Lung (tissue), 12 donors: ENCODE data around the gene MGAT1. TPM values are rescaled to one million over a fixed set of nuclear protein-coding genes. Genes with fewer than 3 reads are reported as not detected.

Experiments used
- ATAC-seq: fragments of 200-7000 bp; cut with Tn5 transposase; one replicate; pipeline ENCODE4 v1.9.1; 2020; ENCODE audit warnings: moderate number of reproducible peaks; ENCODE audit not compliant: insufficient read depth, low FRiP score
- DNase-seq, 3 donors: peaks; one replicate each; pipeline ENCODE4 v3.0.0-alpha.2; 2013 to 2017
- H3K27ac ChIP-seq, 2 donors: one replicate each; pipeline ENCODE4 v1.5.1; 2013; ENCODE audit warnings: mild to moderate bottlenecking in 2 of 2, moderate library complexity in 2 of 2, control low read depth in 1 of 2, inconsistent platforms in 1 of 2, low read depth in 1 of 2, low read length in 1 of 2
- H3K27me3 ChIP-seq, 3 donors: one replicate each; pipeline ENCODE4 v1.5.1; 2013; ENCODE audit warnings: low read length in 2 of 3; ENCODE audit not compliant: control insufficient read depth in 3 of 3, insufficient read depth in 3 of 3
- H3K36me3 ChIP-seq, 4 donors: one replicate each; pipeline ENCODE4 v1.5.1; 2013; ENCODE audit warnings: low read length in 4 of 4, mild to moderate bottlenecking in 1 of 4, moderate library complexity in 1 of 4; ENCODE audit not compliant: control insufficient read depth in 4 of 4, insufficient read depth in 4 of 4
- H3K4me1 ChIP-seq, 5 donors: one replicate each; pipeline ENCODE4 v1.5.1; 2013; ENCODE audit warnings: low read length in 5 of 5, mild to moderate bottlenecking in 2 of 5, moderate library complexity in 1 of 5; ENCODE audit not compliant: control insufficient read depth in 5 of 5, insufficient read depth in 5 of 5
- H3K4me3 ChIP-seq: one replicate; pipeline ENCODE4 v1.5.1; 2013; ENCODE audit warnings: mild to moderate bottlenecking, control low read depth, moderate library complexity
- H3K9ac ChIP-seq, 2 donors: one replicate each; pipeline ENCODE4 v1.5.1; 2013; ENCODE audit warnings: low read length in 2 of 2, control low read depth in 1 of 2; ENCODE audit not compliant: insufficient read depth in 1 of 2
- H3K9me3 ChIP-seq, 4 donors: one replicate each; pipeline ENCODE4 v1.5.1; 2013; ENCODE audit warnings: low read length in 3 of 4, mild to moderate bottlenecking in 1 of 4, moderate library complexity in 1 of 4; ENCODE audit not compliant: control insufficient read depth in 4 of 4, insufficient read depth in 3 of 4
- CTCF ChIP-seq: IDR thresholded peaks from 2 replicates; pipeline ENCODE4 v1.5.1; 2012; ENCODE audit warnings: mild to moderate bottlenecking; ENCODE audit errors: control extremely low read depth, extremely low read depth
- WGBS, 2 donors: extraction: QIAGEN DNeasy Blood & Tissue Kit; methylation state at CpG; one replicate each; pipeline ENCODE4 v1.1.7; 2013; 5-methylcytosine and 5-hydroxymethylcytosine counted together
- polyA plus RNA-seq, 2 donors: library from polyadenylated mRNA; stranded (reverse); fragments of 200-250 nt; gene quantifications; one replicate each; pipeline ENCODE4 v1.2.1, GENCODE V29; 2013
- total RNA-seq, 2 donors: library from RNA; depleted of rRNA in 1 of 2; stranded (reverse); fragments of >200 nt in 1 of 2; gene quantifications; one replicate each; pipeline ENCODE4 v1.2.1, GENCODE V29; 2014 to 2021
- donor health status: control.
- donor health status: control.
- donor health status: Bipolar disorder and iron deficiency.
- donor health status: healthy.
- donor health status: DM: yes; HTN: yes; CAD: no.

The MGAT1 gene
- total and polyA plus RNA-seq, 4 donors: 117 to 415 (median 211) TPM

DNA sequence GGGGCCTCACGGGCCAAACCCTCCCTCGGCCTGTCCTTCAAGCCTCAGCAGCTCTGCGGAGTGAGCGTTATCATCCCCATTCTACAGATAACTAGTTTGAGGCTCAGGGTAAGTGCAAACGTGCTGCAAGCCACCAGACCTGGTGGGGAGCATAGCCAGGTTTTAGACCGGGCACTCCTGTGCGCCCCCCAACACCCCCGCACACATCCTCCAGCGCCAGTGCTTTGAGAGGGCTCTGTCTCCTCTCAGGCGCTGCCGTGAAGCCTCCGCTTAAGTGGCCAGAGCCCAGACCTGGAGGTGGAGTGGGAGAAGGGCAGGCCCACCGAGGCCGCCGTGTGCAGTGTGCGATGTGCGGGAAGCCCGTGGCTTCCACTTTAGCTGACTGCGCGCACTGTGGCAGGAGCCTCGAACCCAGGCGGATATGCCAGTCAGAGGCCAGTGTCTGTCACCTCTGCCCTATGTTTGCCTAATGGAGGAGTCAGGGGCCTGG lies 1.6 kb upstream of the MGAT1 start:
- no peak overlapping the region for H3K4me3 ChIP-seq
- no peaks in the 10 kb centered on the region for H3K9me3 ChIP-seq
- peak overlapping the region; percentile 0 to 94 for H3K27ac ChIP-seq

GRCh38 chr5:180803181-180804128 lies 849 bp upstream of the MGAT1 start:
- Histone ChIP-seq H3K4me1 (peaks cover 30 to 48% (median 34%) of the 10 kb centered on the region in 5 donors), H3K36me3 (peaks cover 0 to 16% (median 14%) of the 10 kb centered on the region in 4 donors), H3K9me3 (no peaks in the 10 kb centered on the region), H3K9ac (no peak overlapping the region), H3K4me3 (peak overlapping the region; percentile 55), H3K27me3 (no peaks in the 10 kb centered on the region), H3K27ac (peak overlapping the region; percentile 91 to 94)
- no peak for TF ChIP-seq CTCF
- ATAC-seq (peak; percentile 49), DNase-seq (peak; percentile 45 to 68 (median 64))
- 16 to 26% methylated on average over 41 of the region's 41 CpGs for WGBS, 2 donors

More for the DNA sequence above, 1.6 kb upstream of the MGAT1 start:
- DNase-seq (no peak), ATAC-seq (no peak)
- Histone ChIP-seq H3K36me3 (peaks cover 0 to 16% (median 11%) of the 10 kb centered on the region in 4 donors), H3K4me1 (peaks cover 30 to 55% (median 37%) of the 10 kb centered on the region in 5 donors), H3K9ac (no peak overlapping the region), H3K27me3 (no peaks in the 10 kb centered on the region)
- WGBS, 2 donors: 58 to 68% methylated on average over 22 of the region's 22 CpGs
- no peak for TF ChIP-seq CTCF

DNA sequence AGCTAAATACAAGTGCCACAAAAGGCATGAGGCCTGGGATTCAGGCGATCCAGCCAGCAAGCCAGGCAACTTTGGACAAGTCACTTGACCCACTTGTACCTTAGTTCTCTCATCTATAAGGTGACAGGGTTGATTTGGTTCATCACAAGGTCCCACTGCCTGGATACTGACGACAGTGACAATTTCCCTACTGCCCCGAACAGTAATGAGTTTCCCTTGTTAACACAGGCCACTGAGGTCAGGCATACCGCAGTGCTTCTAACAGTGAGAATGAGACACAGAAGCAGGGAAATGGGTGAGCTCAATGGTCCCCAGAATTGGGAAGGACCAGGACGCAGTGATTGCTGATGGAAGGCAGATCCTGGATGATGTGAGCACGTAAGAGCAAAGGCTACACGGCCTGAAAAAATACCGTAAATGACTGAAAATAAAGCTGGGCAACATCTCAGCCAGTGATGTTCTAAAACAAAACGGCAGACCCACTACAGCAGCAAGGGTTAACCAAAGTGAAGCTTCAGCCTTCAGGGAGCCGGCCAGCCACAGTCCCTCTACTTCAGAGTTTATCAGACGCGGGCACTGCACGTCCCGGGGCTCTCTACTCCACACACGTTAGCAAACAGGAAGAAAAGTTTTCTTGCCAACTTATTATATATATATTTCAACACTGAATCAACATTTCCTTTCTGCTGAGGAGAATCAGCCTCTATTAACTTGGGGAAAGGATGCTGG lies 846 bp downstream of the MGAT1 start:
- H3K4me3 ChIP-seq: peak overlapping the region; percentile 53

More for the DNA sequence above, 846 bp downstream of the MGAT1 start:
- Histone ChIP-seq H3K27me3 (no peaks in the 10 kb centered on the region), H3K36me3 (peaks cover 0 to 16% (median 15%) of the 10 kb centered on the region in 4 donors), H3K9me3 (no peaks in the 10 kb centered on the region), H3K9ac (peak overlapping the region; percentile 14 to 92), H3K27ac (peak overlapping the region; percentile 47 to 79), H3K4me1 (peaks cover 19 to 49% (median 31%) of the 10 kb centered on the region in 5 donors)
- DNase-seq (no peak), ATAC-seq (no peak)
- no peak for TF ChIP-seq CTCF
- 10 to 15% methylated on average over 15 of the region's 15 CpGs for WGBS, 2 donors
